Ascending aorta (tissue), 2 donors: ENCODE results near the gene HHAT. TPM values are rescaled to one million over a fixed set of nuclear protein-coding genes. Genes with fewer than 3 reads are reported as not detected.

Experiments used
- DNase-seq, 2 donors: peaks; one replicate each; pipeline ENCODE4 v3.0.0-alpha.2; 2019; ENCODE audit warnings: low spot score in 2 of 2
- H3K27ac ChIP-seq, 2 donors: fragments of 200-600 bp; sonication (generic); one replicate each; pipeline ENCODE4 v1.5.1; 2016 to 2017; ENCODE audit warnings: mild to moderate bottlenecking in 1 of 2
- H3K27me3 ChIP-seq: fragments of 200-600 bp; sonication (generic); one replicate; pipeline ENCODE4 v1.5.1; 2017
- H3K36me3 ChIP-seq, 2 donors: fragments of 200-600 bp; sonication (generic); one replicate each; pipeline ENCODE4 v1.5.1; 2016
- H3K4me1 ChIP-seq, 2 donors: fragments of 200-600 bp; sonication (generic); one replicate each; pipeline ENCODE4 v1.5.1; 2016 to 2017; ENCODE audit warnings: mild to moderate bottlenecking in 1 of 2
- H3K4me3 ChIP-seq, 2 donors: fragments of 200-600 bp; sonication (generic); one replicate each; pipeline ENCODE4 v1.5.1; 2016 to 2017; ENCODE audit warnings: mild to moderate bottlenecking in 1 of 2
- H3K9me3 ChIP-seq, 2 donors: fragments of 200-600 bp; sonication (generic); one replicate each; pipeline ENCODE4 v1.5.1; 2016
- CTCF ChIP-seq, 3 experiments: fragments of 200-600 bp in 2 of 3; fragments of 450-650 bp in 1 of 3; sonication (generic) in 2 of 3; IDR thresholded peaks; one replicate each; pipeline ENCODE4 v1.5.1; 2016 to 2019; ENCODE audit warnings: antibody characterized with exemption in 3 of 3, mild to moderate bottlenecking in 1 of 3, moderate library complexity in 1 of 3
- intact Hi-C: fragments of 100-400 bp; cut with DNase I; formaldehyde crosslinking; loops from one replicate; pipeline ENCODE4 v1.15.1; 2023
- total RNA-seq: library from RNA; depleted of rRNA; stranded (reverse); fragments of >200 nt; gene quantifications from one replicate; pipeline ENCODE4 v1.1.0, GENCODE V29; 2016

Gene HHAT
- total RNA-seq, 1 donor from 2014 or later: 1.2 TPM

- no peak for TF ChIP-seq CTCF (IDR thresholded peaks at IDR 0.05)
- H3K4me1 ChIP-seq: no peaks in the 10 kb centered on the region
- H3K4me3 ChIP-seq: no peak overlapping the region
- intact Hi-C loops: no loop called here
- no peak for DNase-seq
- H3K9me3 ChIP-seq: no peaks in the 10 kb centered on the region
- H3K27ac ChIP-seq: no peak overlapping the region
- H3K27me3 ChIP-seq: no peaks in the 10 kb centered on the region
- H3K36me3 ChIP-seq: no peaks in the 10 kb centered on the region
These were observed 202.9 kb downstream of the HHAT start for GRCh38 chr1:210531475-210532222.

GRCh38 chr1:210532223-210532598 lies 203.5 kb downstream of the HHAT start:
- intact Hi-C loops: no loop called here
- Histone ChIP-seq H3K9me3 (no peaks in the 10 kb centered on the region), H3K4me1 (no peaks in the 10 kb centered on the region), H3K27ac (no peak overlapping the region), H3K36me3 (no peaks in the 10 kb centered on the region), H3K27me3 (no peaks in the 10 kb centered on the region), H3K4me3 (no peak overlapping the region)
- no peak for DNase-seq
- no peak for TF ChIP-seq CTCF (IDR thresholded peaks at IDR 0.05)

- DNase-seq: no peak
- Histone ChIP-seq H3K9me3 (no peaks in the 10 kb centered on the region), H3K4me1 (no peaks in the 10 kb centered on the region), H3K27me3 (no peaks in the 10 kb centered on the region), H3K36me3 (no peaks in the 10 kb centered on the region), H3K27ac (no peak overlapping the region), H3K4me3 (no peak overlapping the region)
- TF ChIP-seq CTCF (IDR thresholded peaks at IDR 0.05): no peak
- intact Hi-C loops: no loop called here
These were observed 207.1 kb downstream of the HHAT start for GRCh38 chr1:210535761-210536160.

GRCh38 chr1:210536254-210536961 lies 207.7 kb downstream of the HHAT start:
- Histone ChIP-seq H3K4me3 (no peak overlapping the region), H3K27ac (no peak overlapping the region), H3K27me3 (no peaks in the 10 kb centered on the region), H3K36me3 (no peaks in the 10 kb centered on the region), H3K4me1 (no peaks in the 10 kb centered on the region), H3K9me3 (no peaks in the 10 kb centered on the region)
- TF ChIP-seq CTCF (IDR thresholded peaks at IDR 0.05): no peak
- intact Hi-C loops: no loop called here
- DNase-seq: no peak

- H3K27ac ChIP-seq: no peak overlapping the region
- intact Hi-C loops: no loop called here
These were observed 211.6 kb downstream of the HHAT start for GRCh38 chr1:210540288-210540687.

More at GRCh38 chr1:210540288-210540687, 211.6 kb downstream of the HHAT start:
- no peaks in the 10 kb centered on the region for H3K4me1 ChIP-seq
- H3K27me3 ChIP-seq: no peaks in the 10 kb centered on the region
- no peaks in the 10 kb centered on the region for H3K9me3 ChIP-seq
- no peak for TF ChIP-seq CTCF (IDR thresholded peaks at IDR 0.05)
- H3K36me3 ChIP-seq: no peaks in the 10 kb centered on the region
- no peak for DNase-seq
- no peak overlapping the region for H3K4me3 ChIP-seq
